Colon (tissue), 2 donors: ENCODE results near the gene MDFIC.

Source experiments
- FAIRE-seq: peaks from 2 replicates; lab custom pipeline; 2012; peaks lifted over from hg19 to GRCh38; lab: Jason Lieb, UNC
- donor health status: control.
- donor health status: control.

MDFIC gene

GRCh38 chr7:115040057-115040456 lies 118.2 kb downstream of the MDFIC start:
- no peak for FAIRE-seq

GRCh38 chr7:115040495-115040894 lies 118.6 kb downstream of the MDFIC start:
- FAIRE-seq: no peak

GRCh38 chr7:115042596-115042995 lies 120.7 kb downstream of the MDFIC start:
- no peak for FAIRE-seq

GRCh38 chr7:115043605-115044004 lies 121.7 kb downstream of the MDFIC start:
- no peak for FAIRE-seq

GRCh38 chr7:115044224-115044623 lies 122.3 kb downstream of the MDFIC start:
- no peak for FAIRE-seq

DNA sequence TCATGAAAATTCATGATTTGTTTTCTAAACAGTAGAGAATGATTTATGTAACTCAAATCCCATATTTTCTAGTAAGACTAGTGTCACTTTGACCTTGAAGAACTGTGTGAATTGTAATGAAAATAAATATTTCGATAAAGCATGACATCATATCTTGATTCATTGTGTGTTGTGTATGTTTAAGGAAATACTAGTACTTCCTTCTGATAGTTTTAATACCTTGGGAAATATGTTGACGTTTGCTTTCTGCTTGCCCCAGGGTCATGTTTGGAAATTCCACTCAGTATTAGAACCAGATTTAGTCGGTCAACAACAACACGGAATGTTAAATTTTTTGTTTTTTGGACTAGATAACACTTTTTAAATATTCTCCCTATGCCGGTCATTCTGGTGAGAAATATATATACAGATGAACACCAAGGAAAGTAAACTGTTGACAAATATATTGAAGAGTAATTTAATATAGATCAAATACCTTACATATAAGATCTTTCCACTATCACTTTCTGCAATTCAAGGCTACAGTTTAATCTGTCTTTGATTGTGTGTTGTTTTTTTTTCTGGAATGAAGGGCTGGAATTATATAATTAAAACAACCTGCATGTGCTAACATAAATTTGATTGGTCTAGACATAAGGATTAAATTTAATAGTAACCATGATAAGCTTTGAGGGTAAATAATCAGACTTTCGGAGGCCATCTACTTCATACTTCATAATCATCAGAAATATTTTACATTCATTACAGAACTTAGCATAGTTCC lies 126.2 kb downstream of the MDFIC start:
- FAIRE-seq: no peak

DNA sequence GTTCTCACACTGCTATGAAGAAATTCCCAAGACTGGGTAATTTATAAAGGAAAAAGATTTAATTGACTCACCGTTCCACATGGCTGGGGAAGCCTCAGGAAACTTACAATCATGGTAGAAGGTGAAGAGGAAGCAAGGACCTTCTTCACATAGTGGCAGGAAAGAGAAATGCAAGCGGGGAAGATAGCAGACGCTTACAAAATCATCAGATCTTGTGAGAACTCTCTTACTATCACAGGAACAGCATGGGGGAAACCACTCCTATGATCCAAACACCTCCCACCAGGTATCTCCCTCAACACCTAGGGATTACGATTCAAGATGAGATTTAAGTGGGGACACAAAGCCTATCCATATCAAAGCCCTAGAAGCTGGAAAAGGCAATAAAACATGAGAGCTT lies 130.8 kb downstream of the MDFIC start:
- FAIRE-seq: no peak

GRCh38 chr7:115054478-115055065 lies 132.7 kb downstream of the MDFIC start:
- no peak for FAIRE-seq

- no peak for FAIRE-seq
These were observed 134.1 kb downstream of the MDFIC start for GRCh38 chr7:115056019-115056418.

- no peak for FAIRE-seq
These were observed 136.8 kb downstream of the MDFIC start for GRCh38 chr7:115058726-115059125.

DNA sequence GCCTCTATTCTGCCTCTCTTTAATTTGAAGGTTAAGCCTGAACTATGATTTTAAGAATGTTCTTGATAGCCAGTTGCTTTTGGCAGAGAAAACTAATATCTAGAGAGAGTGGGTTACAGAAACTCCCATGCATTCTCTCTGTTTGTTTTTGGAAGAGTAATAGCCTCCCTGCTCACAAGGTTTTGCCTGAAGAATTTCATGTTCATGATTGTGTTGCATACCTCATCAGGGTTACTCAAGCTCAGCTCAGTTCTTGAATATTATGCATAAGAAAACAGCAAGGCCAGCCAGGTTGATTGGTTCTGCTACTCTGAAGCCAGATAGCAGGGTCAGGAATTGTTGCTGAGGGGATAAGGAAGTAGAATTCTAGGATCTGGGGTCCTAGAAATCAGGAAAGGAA lies 137.4 kb downstream of the MDFIC start:
- no peak for FAIRE-seq

- FAIRE-seq: no peak
These were observed 138.4 kb downstream of the MDFIC start for GRCh38 chr7:115060095-115060870.

DNA sequence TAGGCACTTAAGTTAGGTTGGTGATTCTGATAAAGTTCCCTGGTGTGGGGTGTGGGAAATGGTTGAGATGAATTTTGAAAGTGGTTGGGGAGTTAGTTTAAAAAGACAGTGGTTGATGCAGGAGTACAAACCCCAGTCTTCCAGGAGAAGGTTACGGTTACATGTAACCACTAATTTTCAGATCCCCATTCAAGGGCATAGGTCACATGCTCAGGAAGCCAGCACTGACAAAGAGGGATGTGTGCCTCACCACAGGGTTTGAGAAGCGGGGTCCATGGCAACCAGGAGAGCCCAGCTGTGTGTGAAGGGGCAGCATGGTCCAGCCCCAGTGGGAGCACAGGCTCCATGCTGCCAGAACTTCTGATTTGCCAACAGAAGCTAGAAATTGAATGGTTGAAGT lies 144.2 kb downstream of the MDFIC start:
- no peak for FAIRE-seq

DNA sequence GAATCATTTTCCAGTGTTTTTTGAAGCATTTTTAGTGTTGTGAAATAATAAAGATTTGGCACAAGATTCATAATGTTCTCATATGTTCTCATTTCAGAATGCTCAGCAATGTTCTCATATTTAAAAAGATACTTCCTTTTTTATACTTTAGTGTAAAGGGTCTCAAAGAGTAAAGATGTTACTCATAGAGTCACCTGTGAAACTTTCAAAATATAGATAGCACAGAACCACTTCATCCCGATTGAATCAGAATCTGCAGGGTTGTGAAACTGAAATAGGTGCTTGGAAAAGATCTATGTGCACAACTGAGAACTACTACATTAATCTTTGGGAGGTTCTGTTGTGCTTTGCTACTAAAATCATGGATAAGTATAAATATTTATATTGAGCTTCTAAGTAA lies 144.7 kb downstream of the MDFIC start:
- no peak for FAIRE-seq

GRCh38 chr7:115068220-115068619 lies 146.3 kb downstream of the MDFIC start:
- no peak for FAIRE-seq
